Endothelial cell of umbilical vein (primary cell): ENCODE data around the gene SLC34A1. TPM values are rescaled to one million over a fixed set of nuclear protein-coding genes. Genes with fewer than 3 reads are reported as not detected.

Experiments
- BruUV-seq: library from RNA; stranded (reverse); fragments of 400-500 nt; replicated peaks from 2 replicates; lab custom pipeline; 2021; lab: Mats Ljungman, UMichigan
- CTCF ChIA-PET: fragments of 300-600, 350-600 bp; sonication (Branson Sonifier 250); formaldehyde crosslinking; loops from one replicate; lab custom pipeline; 2021; ENCODE audit warnings: antibody characterized with exemption, inconsistent platforms; lab: Charles Lee
- POLR2A ChIA-PET: fragments of 300-600, 350-600 bp; sonication (Branson Sonifier 250); formaldehyde crosslinking; loops from one replicate; lab custom pipeline; 2021; ENCODE audit warnings: antibody characterized with exemption, inconsistent platforms; lab: Charles Lee
- DNase-seq: peaks from one replicate; pipeline ENCODE4 v3.0.0-alpha.2; 2011; ENCODE audit warnings: low read depth, low spot score
- FAIRE-seq: peaks from 2 replicates; lab custom pipeline; 2011; peaks lifted over from hg19 to GRCh38; lab: Jason Lieb, UNC
- H2AFZ ChIP-seq: 2 replicates; pipeline ENCODE4 v1.6.0; 2012; ENCODE audit warnings: low read depth, low read length, control low read depth, inconsistent platforms
- H3K27ac ChIP-seq: 2 replicates; pipeline ENCODE4 v1.5.1; 2011; ENCODE audit warnings: low read depth, mild to moderate bottlenecking, control low read depth, low read length, moderate library complexity; ENCODE audit not compliant: insufficient read depth
- H3K27me3 ChIP-seq, 2 experiments: 2 replicates each; pipeline versions ENCODE4 v1.6.0 to v1.6.1; 2011; ENCODE audit warnings: low read length in 2 of 2, mixed read lengths in 1 of 2; ENCODE audit not compliant: control insufficient read depth in 2 of 2, insufficient read depth in 2 of 2
- H3K36me3 ChIP-seq, 2 experiments: 2 replicates in 1 of 2; 3 replicates in 1 of 2; pipeline ENCODE4 v1.5.1; 2011; ENCODE audit warnings: low read length in 2 of 2, mild to moderate bottlenecking in 1 of 2, moderate library complexity in 1 of 2; ENCODE audit not compliant: control insufficient read depth in 2 of 2, insufficient read depth in 2 of 2; ENCODE audit errors: extremely low read depth in 1 of 2
- H3K4me1 ChIP-seq: 3 replicates; pipeline ENCODE4 v1.5.1; 2011; ENCODE audit warnings: mild to moderate bottlenecking, low read length; ENCODE audit not compliant: control insufficient read depth, insufficient read depth; ENCODE audit errors: extremely low read depth
- H3K4me2 ChIP-seq: 2 replicates; pipeline ENCODE4 v1.6.1; 2011; ENCODE audit warnings: low read length, control low read depth, mixed read lengths; ENCODE audit not compliant: insufficient read depth
- H3K4me3 ChIP-seq, 3 experiments: fragments of 200-600 bp in 1 of 3; sonication (generic), shearing (Covaris generic) in 1 of 3; replicated peaks in 1 of 3; 2 replicates each; pipeline ENCODE4 v1.5.1; 2011 to 2016; ENCODE audit warnings: control low read depth in 3 of 3, low read length in 3 of 3, mild to moderate bottlenecking in 2 of 3, inconsistent platforms in 1 of 3, low read depth in 1 of 3, moderate library complexity in 1 of 3; ENCODE audit not compliant: insufficient read depth in 1 of 3
- H3K79me2 ChIP-seq: 2 replicates; pipeline ENCODE4 v1.6.0; 2012; ENCODE audit warnings: low read length, inconsistent platforms; ENCODE audit not compliant: control insufficient read depth, insufficient read depth
- H3K9ac ChIP-seq: replicated peaks from 2 replicates; pipeline ENCODE3; 2011; ENCODE audit warnings: low read length, control low read depth; ENCODE audit not compliant: insufficient read depth; ENCODE audit errors: extremely low read depth
- H3K9me1 ChIP-seq: replicated peaks from 3 replicates; pipeline ENCODE4 v1.6.0; 2011; ENCODE audit warnings: mild to moderate bottlenecking, low read length; ENCODE audit not compliant: control insufficient read depth, insufficient read depth; ENCODE audit errors: extremely low read depth
- H3K9me3 ChIP-seq: replicated peaks from 2 replicates; pipeline ENCODE4 v1.5.1; 2012; ENCODE audit warnings: low read length, inconsistent platforms; ENCODE audit not compliant: control insufficient read depth, insufficient read depth
- H4K20me1 ChIP-seq: replicated peaks from 2 replicates; pipeline ENCODE3; 2011; ENCODE audit warnings: mild to moderate bottlenecking, low read length; ENCODE audit not compliant: control insufficient read depth, insufficient read depth; ENCODE audit errors: extremely low read depth
- EZH2 ChIP-seq: IDR thresholded peaks from 2 replicates; pipeline ENCODE4 v1.6.1; 2012; ENCODE audit warnings: borderline replicate concordance, low read depth, mild to moderate bottlenecking, moderate library complexity, low read length, inconsistent platforms; ENCODE audit not compliant: severe bottlenecking
- FOS ChIP-seq: IDR thresholded peaks from 2 replicates; pipeline ENCODE4 v1.6.1; 2011; ENCODE audit warnings: mild to moderate bottlenecking, low read length, moderate library complexity, borderline replicate concordance; ENCODE audit not compliant: insufficient read depth
- GATA2 ChIP-seq: IDR thresholded peaks from 2 replicates; pipeline ENCODE4 v1.7.0; 2011; ENCODE audit warnings: low read depth, mild to moderate bottlenecking, moderate library complexity, mixed read lengths, low read length; ENCODE audit not compliant: insufficient read length, insufficient read depth
- JUN ChIP-seq: IDR thresholded peaks from 2 replicates; pipeline ENCODE4 v1.6.1; 2011; ENCODE audit warnings: borderline replicate concordance, low read depth; ENCODE audit not compliant: insufficient read length, insufficient read depth
- MYC ChIP-seq: IDR thresholded peaks from one replicate; pipeline ENCODE4 v1.6.1; 2011; ENCODE audit warnings: mild to moderate bottlenecking, low read depth, low read length
- POLR2A ChIP-seq: IDR thresholded peaks from 2 replicates; pipeline ENCODE4 v1.6.1; 2012; ENCODE audit warnings: low read depth, mild to moderate bottlenecking, control low read depth, low read length
- POLR2AphosphoS5 ChIP-seq: IDR thresholded peaks from 2 replicates; pipeline ENCODE4 v1.6.1; 2012; ENCODE audit warnings: low read depth, mild to moderate bottlenecking, control low read depth, low read length, moderate library complexity; ENCODE audit not compliant: insufficient read depth
- dilution Hi-C: fragments of 300-500 bp; cut with MboI; formaldehyde crosslinking; loops from one replicate; pipeline ENCODE4 v1.15.0; 2019; ENCODE audit warnings: low sequenced_read_pairs; ENCODE audit not compliant: extremely low pct_ligation_motif_present
- intact Hi-C: fragments of 100-400 bp; cut with micrococcal nuclease; formaldehyde crosslinking; loops from one replicate; pipeline ENCODE4 v1.10.0; 2022
- polyA plus RNA-seq, 4 experiments: library from polyadenylated mRNA; depleted of rRNA in 3 of 4; stranded (reverse) in 3 of 4; unstranded in 1 of 4; fragments of >200 nt; gene quantifications; 2 replicates each; pipeline versions ENCODE4 v1.2.1 to v1.2.3, GENCODE V29; 2011 to 2012; ENCODE audit warnings: missing spikeins in 1 of 4
- total RNA-seq: library from RNA; stranded (reverse); gene quantifications from 2 replicates; pipeline ENCODE4 v1.2.3, GENCODE V29; 2021
- TF ChIP-seq, protein P1 (sequence below), 2 donors: IDR thresholded peaks; 1 replicate in 1 of 2; 2 replicates in 1 of 2; pipeline ENCODE4 v1.5.1; 2011; ENCODE audit warnings: low read length in 2 of 2, mild to moderate bottlenecking in 2 of 2, moderate library complexity in 2 of 2, control low read depth in 1 of 2, inconsistent platforms in 1 of 2, low read depth in 1 of 2; ENCODE audit not compliant: insufficient read depth in 1 of 2; ENCODE audit errors: extremely low read depth in 1 of 2
- TF ChIP-seq, protein P2 (sequence below): IDR thresholded peaks from 2 replicates; pipeline ENCODE4 v1.6.1; 2011; ENCODE audit not compliant: insufficient read depth, insufficient read length

SLC34A1 gene
- total and polyA plus RNA-seq, 2 donors (not counting 3 experiments of a cell fraction or from before 2014, with no cell fraction given), result not detected

DNA sequence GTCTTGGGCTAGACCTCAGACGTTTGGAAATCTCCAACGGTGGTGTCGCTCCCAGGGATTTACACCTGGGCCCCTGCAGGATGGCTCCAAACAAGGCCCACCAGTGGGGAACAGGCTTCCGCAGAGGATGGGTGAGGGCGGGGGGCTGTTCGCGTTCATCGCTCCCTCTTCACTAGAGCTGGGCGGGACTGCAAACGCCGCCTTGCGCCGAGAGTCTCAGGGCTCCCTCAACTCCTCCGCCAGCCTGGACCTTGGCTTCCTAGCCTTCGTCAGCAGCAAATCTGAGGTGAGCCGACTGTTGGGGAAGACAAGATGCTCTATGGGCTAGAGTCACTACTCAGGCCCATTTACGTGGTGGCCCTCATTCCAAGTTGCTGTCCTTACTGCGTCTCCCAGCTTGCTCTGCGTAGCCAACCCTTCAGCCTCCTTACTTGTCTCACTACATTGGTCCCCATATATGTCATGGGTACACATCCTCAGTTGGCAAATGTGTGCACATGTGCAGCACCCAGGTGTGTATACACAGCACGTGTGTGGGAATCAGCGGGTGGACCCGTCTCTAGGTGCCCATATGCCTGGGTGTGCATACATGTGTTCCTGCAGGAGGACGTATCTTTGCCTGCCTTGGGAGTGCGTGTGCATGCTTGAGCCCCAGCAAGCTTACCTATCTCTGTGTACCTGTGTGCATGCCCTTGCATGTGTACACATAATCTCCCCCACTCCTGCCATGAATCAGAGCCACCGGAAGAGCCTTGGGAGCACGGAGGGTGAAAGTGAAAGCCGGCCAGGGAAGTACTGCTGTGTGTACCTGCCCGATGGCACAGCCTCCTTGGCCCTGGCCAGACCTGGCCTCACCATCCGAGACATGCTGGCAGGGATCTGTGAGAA is 16.0 kb upstream of the SLC34A1 start:
- no peaks in the 10 kb centered on the region for H3K36me3 ChIP-seq
- DNase-seq (no peak), FAIRE-seq (no peak)
- no peaks in the 10 kb centered on the region for H3K9me3 ChIP-seq
- no peak overlapping the region for H3K9ac ChIP-seq
- no peak for TF ChIP-seq EZH2
- TF ChIP-seq, protein P1, sequence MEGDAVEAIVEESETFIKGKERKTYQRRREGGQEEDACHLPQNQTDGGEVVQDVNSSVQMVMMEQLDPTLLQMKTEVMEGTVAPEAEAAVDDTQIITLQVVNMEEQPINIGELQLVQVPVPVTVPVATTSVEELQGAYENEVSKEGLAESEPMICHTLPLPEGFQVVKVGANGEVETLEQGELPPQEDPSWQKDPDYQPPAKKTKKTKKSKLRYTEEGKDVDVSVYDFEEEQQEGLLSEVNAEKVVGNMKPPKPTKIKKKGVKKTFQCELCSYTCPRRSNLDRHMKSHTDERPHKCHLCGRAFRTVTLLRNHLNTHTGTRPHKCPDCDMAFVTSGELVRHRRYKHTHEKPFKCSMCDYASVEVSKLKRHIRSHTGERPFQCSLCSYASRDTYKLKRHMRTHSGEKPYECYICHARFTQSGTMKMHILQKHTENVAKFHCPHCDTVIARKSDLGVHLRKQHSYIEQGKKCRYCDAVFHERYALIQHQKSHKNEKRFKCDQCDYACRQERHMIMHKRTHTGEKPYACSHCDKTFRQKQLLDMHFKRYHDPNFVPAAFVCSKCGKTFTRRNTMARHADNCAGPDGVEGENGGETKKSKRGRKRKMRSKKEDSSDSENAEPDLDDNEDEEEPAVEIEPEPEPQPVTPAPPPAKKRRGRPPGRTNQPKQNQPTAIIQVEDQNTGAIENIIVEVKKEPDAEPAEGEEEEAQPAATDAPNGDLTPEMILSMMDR (IDR thresholded peaks at IDR 0.05; ENCODE audit: extremely low read depth in 1 of 2, insufficient read depth in 1 of 2, low read depth in 1 of 2, low read length in 2 of 2), result no peak
- no peak for TF ChIP-seq GATA2
- no peak for TF ChIP-seq POLR2A
- TF ChIP-seq, protein P2, sequence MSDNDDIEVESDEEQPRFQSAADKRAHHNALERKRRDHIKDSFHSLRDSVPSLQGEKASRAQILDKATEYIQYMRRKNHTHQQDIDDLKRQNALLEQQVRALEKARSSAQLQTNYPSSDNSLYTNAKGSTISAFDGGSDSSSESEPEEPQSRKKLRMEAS, result no peak
- no peak for TF ChIP-seq MYC
- TF ChIP-seq POLR2AphosphoS5, result no peak
- TF ChIP-seq JUN, result no peak
- TF ChIP-seq FOS, result no peak
- no peak overlapping the region for H3K27ac ChIP-seq
- no peaks in the 10 kb centered on the region for H3K9me1 ChIP-seq
- intact Hi-C loops, result loop anchor here (5.0 kb wide), 1 partner anchor 56 kb away; the partner anchor contains the start of gene MXD3
- no peaks in the 10 kb centered on the region for H3K27me3 ChIP-seq
- ChIA-PET CTCF (interaction anchor here (0.6 to 5.8 kb wide), 12 partner anchors 10 to 297 kb away, joined by 3 to 64 read pairs (median 16); partner anchors contain the start of genes LMAN2 and RGS14), POLR2A (interaction anchor here (0.7 kb wide), 1 partner anchor 47 kb away, joined by 5 read pairs; no protein-coding TSS in a partner anchor)
- H3K4me2 ChIP-seq, result no peak overlapping the region
- no peak overlapping the region for H2AFZ ChIP-seq
- peaks cover 30% of the 10 kb centered on the region for H3K4me1 ChIP-seq
- no peaks in the 10 kb centered on the region for H3K79me2 ChIP-seq
- dilution Hi-C loops, result no loop called here
- no peak overlapping the region for H3K4me3 ChIP-seq
- no peaks in the 10 kb centered on the region for H4K20me1 ChIP-seq
- no TSS peak for BruUV-seq
